Astrocyte (in vitro differentiated cells and primary cell): ENCODE data around the gene KIAA0513.

Experiments
- EZH2 ChIP-seq: IDR thresholded peaks from 2 replicates; pipeline ENCODE4 v1.6.1; 2012; ENCODE audit warnings: mild to moderate bottlenecking, low read length, inconsistent platforms; ENCODE audit not compliant: insufficient read depth
- TF ChIP-seq, protein P1 (sequence below): IDR thresholded peaks from 2 replicates; pipeline ENCODE4 v1.5.1; 2011; ENCODE audit warnings: low read depth, mild to moderate bottlenecking, inconsistent platforms, low read length, moderate library complexity; ENCODE audit not compliant: insufficient read depth

DNA sequence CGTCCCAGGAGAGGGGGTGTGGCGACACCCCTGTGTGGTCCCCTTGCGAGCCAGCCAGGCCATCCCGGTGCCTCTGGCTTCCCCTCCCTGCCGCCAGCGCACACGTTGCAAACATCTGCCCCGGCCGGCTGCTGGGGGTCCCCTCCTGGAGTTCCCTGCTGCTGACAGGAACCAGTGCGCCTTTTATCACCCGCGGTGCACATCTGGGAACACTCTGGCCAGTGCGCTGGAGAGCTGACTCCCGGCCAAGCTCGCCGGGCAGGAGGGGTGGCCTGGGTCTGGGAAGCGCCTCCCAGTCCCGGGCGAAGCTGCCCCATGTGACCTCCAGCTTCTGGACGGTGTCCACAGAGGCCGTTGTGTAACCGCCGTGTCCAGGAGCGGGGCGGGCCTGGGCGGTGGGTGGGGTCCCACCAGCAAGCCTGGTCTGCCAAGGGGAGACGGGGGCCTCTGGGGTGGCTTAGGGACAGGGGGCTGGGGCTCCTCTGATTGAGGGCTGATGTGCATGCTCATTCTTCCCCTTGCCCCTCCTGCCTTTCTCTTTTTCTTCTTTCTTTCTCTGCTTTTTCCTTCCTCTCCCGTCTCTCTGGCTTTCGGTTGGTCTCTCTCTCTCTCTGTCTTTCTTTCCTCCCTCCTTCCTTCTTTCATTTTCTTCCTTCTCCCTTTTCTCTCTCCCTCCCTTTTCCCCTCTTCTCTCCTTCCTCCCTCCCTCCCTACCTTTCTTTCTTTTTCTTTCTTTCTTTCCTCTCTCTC lies 109.9 kb downstream of the KIAA0513 start:
- TF ChIP-seq, protein P1, sequence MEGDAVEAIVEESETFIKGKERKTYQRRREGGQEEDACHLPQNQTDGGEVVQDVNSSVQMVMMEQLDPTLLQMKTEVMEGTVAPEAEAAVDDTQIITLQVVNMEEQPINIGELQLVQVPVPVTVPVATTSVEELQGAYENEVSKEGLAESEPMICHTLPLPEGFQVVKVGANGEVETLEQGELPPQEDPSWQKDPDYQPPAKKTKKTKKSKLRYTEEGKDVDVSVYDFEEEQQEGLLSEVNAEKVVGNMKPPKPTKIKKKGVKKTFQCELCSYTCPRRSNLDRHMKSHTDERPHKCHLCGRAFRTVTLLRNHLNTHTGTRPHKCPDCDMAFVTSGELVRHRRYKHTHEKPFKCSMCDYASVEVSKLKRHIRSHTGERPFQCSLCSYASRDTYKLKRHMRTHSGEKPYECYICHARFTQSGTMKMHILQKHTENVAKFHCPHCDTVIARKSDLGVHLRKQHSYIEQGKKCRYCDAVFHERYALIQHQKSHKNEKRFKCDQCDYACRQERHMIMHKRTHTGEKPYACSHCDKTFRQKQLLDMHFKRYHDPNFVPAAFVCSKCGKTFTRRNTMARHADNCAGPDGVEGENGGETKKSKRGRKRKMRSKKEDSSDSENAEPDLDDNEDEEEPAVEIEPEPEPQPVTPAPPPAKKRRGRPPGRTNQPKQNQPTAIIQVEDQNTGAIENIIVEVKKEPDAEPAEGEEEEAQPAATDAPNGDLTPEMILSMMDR: no peak
- no peak for TF ChIP-seq EZH2
